Muscle layer of colon (tissue), 2 donors: ENCODE measurements around the gene POU2F1.

ENCODE experiments used
- H3K27ac ChIP-seq: one replicate; pipeline ENCODE4 v1.7.0; 2013; ENCODE audit warnings: low read depth, mild to moderate bottlenecking, low read length, moderate library complexity
- H3K27me3 ChIP-seq, 2 donors: one replicate each; pipeline ENCODE4 v1.7.0; 2013; ENCODE audit warnings: low read length in 2 of 2, mild to moderate bottlenecking in 2 of 2; ENCODE audit not compliant: insufficient read depth in 2 of 2, control insufficient read depth in 1 of 2
- H3K36me3 ChIP-seq: one replicate; pipeline ENCODE4 v1.7.0; 2013; ENCODE audit warnings: mild to moderate bottlenecking, low read length; ENCODE audit not compliant: insufficient read depth
- H3K4me1 ChIP-seq: one replicate; pipeline ENCODE4 v1.7.0; 2013; ENCODE audit warnings: mild to moderate bottlenecking, low read length; ENCODE audit not compliant: insufficient read depth
- H3K4me3 ChIP-seq, 2 donors: one replicate each; pipeline ENCODE4 v1.7.0; 2013; ENCODE audit warnings: low read length in 2 of 2, low read depth in 1 of 2, mild to moderate bottlenecking in 1 of 2, moderate library complexity in 1 of 2
- H3K9ac ChIP-seq: one replicate; pipeline ENCODE4 v1.7.0; 2013; ENCODE audit warnings: low read length
- H3K9me3 ChIP-seq: one replicate; pipeline ENCODE4 v1.7.0; 2013; ENCODE audit warnings: mild to moderate bottlenecking, low read length
- donor health status: abdominal sarcoma.
- donor health status: Adenocarcinoma of cecum.

Gene POU2F1

DNA sequence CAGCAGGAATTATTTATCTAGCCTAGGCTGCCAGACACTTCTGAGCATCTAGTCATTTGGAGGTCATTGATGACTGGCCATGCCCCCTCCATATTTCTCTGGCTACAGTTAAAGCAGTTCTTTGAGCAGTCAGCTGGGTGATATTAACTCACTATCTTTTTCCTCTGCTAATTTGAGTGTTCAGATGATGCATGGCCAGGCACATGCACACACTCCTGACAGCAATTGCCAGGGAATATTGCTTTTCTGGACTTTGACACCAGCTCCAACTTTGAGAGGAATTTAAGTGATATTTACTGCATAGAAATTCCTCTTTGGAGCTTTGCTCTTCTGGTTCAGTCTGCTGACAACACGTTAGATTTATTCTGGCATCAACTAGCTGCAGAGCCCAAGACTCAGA is 245.1 kb downstream of the POU2F1 start:
- Histone ChIP-seq H3K27ac (no peak overlapping the region), H3K36me3 (no peaks in the 10 kb centered on the region), H3K4me3 (no peak overlapping the region), H3K9me3 (no peaks in the 10 kb centered on the region), H3K9ac (no peak overlapping the region), H3K27me3 (no peaks in the 10 kb centered on the region), H3K4me1 (no peaks in the 10 kb centered on the region)

GRCh38 chr1:167467126-167467710 is 246.5 kb downstream of the POU2F1 start:
- no peak overlapping the region for H3K9ac ChIP-seq
- H3K27ac ChIP-seq, result no peak overlapping the region
- no peaks in the 10 kb centered on the region for H3K36me3 ChIP-seq
- no peaks in the 10 kb centered on the region for H3K27me3 ChIP-seq
- no peak overlapping the region for H3K4me3 ChIP-seq
- no peaks in the 10 kb centered on the region for H3K9me3 ChIP-seq
- H3K4me1 ChIP-seq, result no peaks in the 10 kb centered on the region

GRCh38 chr1:167467752-167468151 is 247.1 kb downstream of the POU2F1 start:
- Histone ChIP-seq H3K27ac (no peak overlapping the region), H3K4me1 (no peaks in the 10 kb centered on the region), H3K27me3 (no peaks in the 10 kb centered on the region), H3K4me3 (no peak overlapping the region), H3K9ac (no peak overlapping the region), H3K9me3 (no peaks in the 10 kb centered on the region), H3K36me3 (no peaks in the 10 kb centered on the region)

DNA sequence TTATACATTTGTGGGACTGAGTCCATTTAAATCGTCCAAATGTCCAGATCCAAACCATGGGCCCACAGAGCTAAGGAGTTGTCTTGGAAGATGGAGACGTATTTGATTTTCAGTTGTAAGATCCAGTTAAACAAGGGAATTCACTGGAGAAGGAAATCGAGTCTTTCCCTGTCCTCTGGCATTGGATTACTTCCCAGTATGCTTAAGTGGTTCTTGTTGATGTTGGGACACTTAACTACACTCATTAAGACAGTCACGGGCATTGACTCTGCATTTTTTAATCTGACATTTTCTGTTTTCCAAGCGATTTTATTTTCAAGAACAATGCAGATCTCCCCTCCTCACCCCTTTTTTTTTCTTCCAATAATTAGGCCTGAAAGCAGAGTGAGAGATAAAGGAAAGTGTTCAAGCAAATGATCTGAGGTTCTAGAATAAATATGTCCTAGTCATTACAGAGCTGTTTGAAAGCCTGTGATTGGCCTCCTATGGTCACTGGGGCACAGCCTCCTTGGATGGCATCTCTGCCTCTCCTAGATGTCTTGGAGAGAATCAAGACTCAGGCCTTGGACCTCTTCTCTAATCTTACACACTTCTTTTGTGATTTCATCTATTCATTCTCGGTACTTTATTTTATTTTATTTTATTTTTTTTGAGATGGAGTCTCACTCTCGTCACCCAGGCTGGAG is 248.7 kb downstream of the POU2F1 start:
- Histone ChIP-seq H3K27me3 (no peaks in the 10 kb centered on the region), H3K36me3 (no peaks in the 10 kb centered on the region), H3K4me3 (no peak overlapping the region), H3K27ac (no peak overlapping the region), H3K9ac (no peak overlapping the region), H3K4me1 (no peaks in the 10 kb centered on the region), H3K9me3 (no peaks in the 10 kb centered on the region)

- no peaks in the 10 kb centered on the region for H3K27me3 ChIP-seq
- H3K27ac ChIP-seq, result no peak overlapping the region
- no peaks in the 10 kb centered on the region for H3K36me3 ChIP-seq
- H3K4me3 ChIP-seq, result no peak overlapping the region
- H3K9me3 ChIP-seq, result no peaks in the 10 kb centered on the region
- H3K9ac ChIP-seq, result no peak overlapping the region
- H3K4me1 ChIP-seq, result no peaks in the 10 kb centered on the region
Measured at GRCh38 chr1:167471568-167471967, 250.9 kb downstream of the POU2F1 start.

DNA sequence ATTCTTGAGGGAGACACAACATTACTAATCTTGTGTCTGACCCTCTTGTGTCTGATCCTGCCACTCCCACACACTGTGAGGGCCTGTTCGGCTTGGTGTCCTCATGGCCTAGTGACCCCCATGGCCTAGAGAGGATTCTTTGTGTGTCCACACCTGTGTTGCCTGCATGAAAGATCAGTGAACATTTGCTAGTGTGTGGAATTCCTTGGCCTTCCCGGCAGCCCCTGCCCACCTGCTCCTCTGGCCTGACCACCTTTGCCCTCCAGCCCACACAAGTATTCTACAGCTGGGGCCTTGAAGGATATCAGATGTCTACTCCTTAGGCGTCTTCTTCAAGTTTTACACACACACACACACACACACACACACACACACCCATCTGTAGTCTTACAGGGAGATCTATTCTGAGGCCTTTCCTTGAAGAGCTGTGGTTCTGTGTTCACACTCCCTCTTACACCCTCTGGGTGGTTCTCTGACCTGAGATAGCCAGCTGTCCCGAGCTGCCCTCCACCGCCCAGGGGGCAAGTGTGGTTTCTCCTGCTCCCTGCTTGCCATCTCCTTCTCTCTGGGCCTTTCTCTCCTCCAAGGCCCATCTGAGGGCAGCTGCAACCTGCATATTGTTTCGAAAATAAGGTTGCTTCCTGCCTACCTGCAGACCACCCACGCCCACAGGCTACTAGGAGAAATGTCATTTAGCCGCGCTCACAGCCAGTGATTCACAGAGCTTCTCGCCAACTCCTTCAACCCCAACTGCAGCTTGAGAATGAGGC is 252.3 kb downstream of the POU2F1 start:
- H3K27me3 ChIP-seq, result no peaks in the 10 kb centered on the region
- no peak overlapping the region for H3K27ac ChIP-seq
- no peaks in the 10 kb centered on the region for H3K4me1 ChIP-seq
- no peaks in the 10 kb centered on the region for H3K9me3 ChIP-seq
- H3K36me3 ChIP-seq, result no peaks in the 10 kb centered on the region
- no peak overlapping the region for H3K4me3 ChIP-seq
- no peak overlapping the region for H3K9ac ChIP-seq

DNA sequence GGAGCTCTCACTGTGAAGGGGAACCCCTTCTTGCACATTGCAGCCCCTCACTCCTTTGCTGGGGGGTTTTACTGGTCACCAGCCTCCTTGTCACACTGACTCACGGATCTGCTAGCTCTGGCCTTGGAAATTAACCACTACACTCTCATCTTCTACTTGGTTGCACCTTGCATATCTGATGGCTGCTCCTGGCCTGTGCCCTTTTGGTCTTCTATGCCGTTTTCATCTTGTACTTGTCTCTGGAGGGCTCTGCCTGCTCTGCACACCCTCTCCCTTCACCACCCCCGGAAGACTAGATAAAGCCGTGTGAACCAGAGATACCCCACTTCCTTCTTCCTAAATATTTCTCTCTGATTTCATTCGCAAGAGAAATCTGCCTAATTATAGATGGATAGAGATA is 253.1 kb downstream of the POU2F1 start:
- Histone ChIP-seq H3K4me3 (no peak overlapping the region), H3K9ac (no peak overlapping the region), H3K27me3 (no peaks in the 10 kb centered on the region), H3K9me3 (no peaks in the 10 kb centered on the region), H3K27ac (no peak overlapping the region), H3K4me1 (no peaks in the 10 kb centered on the region), H3K36me3 (no peaks in the 10 kb centered on the region)

DNA sequence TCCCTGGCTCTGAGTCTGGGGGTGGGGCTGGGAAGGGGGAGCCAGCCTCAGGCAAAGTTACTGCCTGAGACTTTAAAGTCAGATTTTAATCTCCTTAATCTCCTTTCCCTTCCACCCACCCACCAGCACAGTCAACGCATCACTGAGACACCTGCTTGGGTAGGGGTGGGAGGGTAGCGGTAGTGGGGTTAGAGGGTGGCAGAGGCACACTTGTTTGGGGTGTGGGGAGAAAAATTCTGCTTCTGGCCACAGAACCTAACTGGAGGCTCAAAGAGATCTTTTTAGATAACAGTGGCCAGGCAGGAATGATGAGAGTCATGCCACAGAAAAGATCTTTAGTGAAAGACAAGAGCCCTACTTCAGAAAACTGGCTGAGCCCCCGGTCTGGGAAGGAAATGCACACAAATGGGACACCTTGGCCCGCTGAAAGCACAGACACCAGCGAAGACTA is 253.5 kb downstream of the POU2F1 start:
- Histone ChIP-seq H3K9ac (no peak overlapping the region), H3K27ac (no peak overlapping the region), H3K4me1 (no peaks in the 10 kb centered on the region), H3K36me3 (no peaks in the 10 kb centered on the region), H3K9me3 (no peaks in the 10 kb centered on the region), H3K4me3 (no peak overlapping the region), H3K27me3 (no peaks in the 10 kb centered on the region)

DNA sequence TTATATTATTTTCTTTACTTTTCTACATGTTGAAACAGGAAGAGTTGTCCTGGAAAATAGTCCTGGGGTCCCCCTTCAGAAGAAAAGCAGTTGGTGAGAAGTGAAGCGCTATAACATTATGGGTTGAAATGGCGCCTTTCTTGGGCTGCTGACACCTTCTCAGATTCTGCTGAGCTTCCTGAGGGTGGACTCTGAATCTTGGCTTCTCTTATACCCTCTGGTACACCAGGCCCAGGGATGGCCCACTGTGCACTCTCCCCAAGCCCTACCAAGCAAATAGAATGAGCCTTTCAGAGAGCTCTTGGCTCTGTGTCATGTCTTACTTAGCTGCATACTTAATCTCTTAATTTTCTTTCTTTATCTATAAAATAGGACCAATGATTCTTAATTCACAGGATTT is 255.4 kb downstream of the POU2F1 start:
- no peak overlapping the region for H3K9ac ChIP-seq
- no peaks in the 10 kb centered on the region for H3K9me3 ChIP-seq
- no peak overlapping the region for H3K27ac ChIP-seq
- no peak overlapping the region for H3K4me3 ChIP-seq
- no peaks in the 10 kb centered on the region for H3K27me3 ChIP-seq
- no peaks in the 10 kb centered on the region for H3K36me3 ChIP-seq
- H3K4me1 ChIP-seq, result no peaks in the 10 kb centered on the region
